Measurements from ENCODE around the gene AP2A1.
"Not testable (repeated sequence)": the region's sequence is repeated elsewhere in the genome, so short reads cannot be mapped to it uniquely, and the experiment has no call there.

AP2A1 gene

GRCh38 chr19:49766930-49767299, at the start of gene AP2A1:
Gene AP2A1 (plus strand): TSS chr19:49767001. CDS start chr19:49767134, 133 bp downstream.
- in situ Hi-C loops (cut with HindIII; ENCODE audit: low sequenced_read_pairs): no loop called here

DNA sequence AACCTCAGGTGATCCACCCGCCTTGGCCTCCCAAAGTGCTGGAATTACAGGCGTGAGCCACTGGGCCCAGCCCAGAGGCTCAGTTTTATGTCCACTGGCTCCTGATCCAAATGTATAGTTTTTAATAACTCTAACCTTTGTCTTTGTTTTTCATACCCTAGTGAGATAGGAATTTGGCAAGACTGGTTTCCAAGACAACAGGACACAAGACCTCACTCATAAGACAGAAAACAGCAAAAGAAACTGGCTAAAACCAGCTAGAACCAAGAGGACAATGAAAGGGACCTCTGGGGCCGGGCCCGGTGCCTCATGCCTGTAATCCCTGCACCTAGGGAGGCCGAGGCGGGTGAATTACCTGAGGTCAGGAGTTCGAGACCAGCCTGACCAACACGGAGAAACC, 48.3 kb upstream of the AP2A1 start:
- in situ Hi-C loops (cut with HindIII; ENCODE audit: low sequenced_read_pairs): no loop called here

GRCh38 chr19:49718991-49719390, 47.8 kb upstream of the AP2A1 start:
- in situ Hi-C loops (cut with HindIII; ENCODE audit: low sequenced_read_pairs): no loop called here

DNA sequence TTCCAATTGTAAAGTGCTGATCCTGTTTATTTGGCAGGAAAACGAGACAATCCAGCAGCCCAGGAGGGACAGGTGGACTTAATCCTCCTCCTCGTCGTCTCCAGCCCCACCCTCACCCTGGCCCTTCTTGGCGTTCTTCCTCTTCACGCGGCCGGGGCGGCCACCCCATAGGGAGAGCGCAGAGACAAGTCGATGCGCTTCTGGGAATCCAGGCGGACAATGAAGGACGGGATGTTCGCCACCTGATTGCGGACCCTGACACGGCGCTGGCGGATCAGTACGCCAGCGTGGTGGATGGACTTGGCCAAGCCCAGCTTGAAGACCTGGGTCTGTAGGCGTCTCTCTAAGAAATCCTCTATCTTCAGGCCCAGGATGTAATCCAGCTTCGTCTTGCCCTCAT, 47.4 kb upstream of the AP2A1 start:
- in situ Hi-C loops (cut with HindIII; ENCODE audit: low sequenced_read_pairs): not testable (repeated sequence)

DNA sequence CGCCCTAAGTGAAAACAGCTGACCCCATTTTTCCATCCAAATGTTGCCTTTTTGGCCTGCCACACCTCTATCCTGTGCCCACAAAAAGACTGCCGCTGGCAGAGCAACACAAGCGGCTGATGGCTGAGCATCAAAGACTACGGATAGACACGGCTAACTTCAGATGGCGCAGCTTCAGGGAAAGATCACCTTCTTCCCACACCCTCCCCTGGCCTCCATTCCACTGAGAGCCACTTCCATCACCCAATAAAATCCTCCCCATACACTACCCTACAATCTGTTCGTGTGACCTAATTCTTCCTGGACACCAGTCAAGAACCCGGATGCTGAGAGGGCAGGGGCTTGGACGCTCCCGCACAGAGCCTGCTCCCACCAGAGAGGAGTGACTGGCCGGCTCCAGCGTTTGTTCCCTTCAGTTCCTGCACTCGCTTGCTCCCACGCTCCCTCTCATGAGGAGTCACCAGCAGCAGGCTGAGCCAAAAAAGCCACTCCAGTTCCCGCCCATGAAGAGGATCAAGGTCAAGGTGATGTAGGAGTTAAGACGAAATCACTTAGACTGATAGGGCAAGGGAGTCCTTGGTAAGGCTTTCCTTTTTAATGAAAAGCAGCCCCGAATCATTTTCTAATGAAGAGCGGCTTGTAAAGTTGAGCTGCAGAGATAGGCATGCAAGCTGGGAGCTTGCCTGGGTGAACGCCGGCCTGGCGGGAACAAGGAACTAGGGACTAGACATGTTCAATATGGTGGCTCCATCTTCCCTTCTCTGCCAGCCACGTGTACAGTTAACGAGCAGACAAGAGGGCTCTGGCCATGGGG, 39.4 kb upstream of the AP2A1 start:
- in situ Hi-C loops (cut with HindIII; ENCODE audit: low sequenced_read_pairs): no loop called here

- in situ Hi-C loops (cut with HindIII; ENCODE audit: low sequenced_read_pairs): no loop called here
These were observed 36.6 kb upstream of the AP2A1 start for GRCh38 chr19:49730166-49730565.

- in situ Hi-C loops (cut with HindIII; ENCODE audit: low sequenced_read_pairs): no loop called here
These were observed 28.5 kb upstream of the AP2A1 start for GRCh38 chr19:49738268-49738667.

- in situ Hi-C loops (cut with HindIII; ENCODE audit: low sequenced_read_pairs): no loop called here
These were observed 27.7 kb upstream of the AP2A1 start for GRCh38 chr19:49739098-49739497.

- in situ Hi-C loops (cut with HindIII; ENCODE audit: low sequenced_read_pairs): loop anchor here (5.0 kb wide), 2 partner anchors 42 to 82 kb away; no protein-coding TSS in a partner anchor
These were observed 26.9 kb upstream of the AP2A1 start for GRCh38 chr19:49739933-49740332.

DNA sequence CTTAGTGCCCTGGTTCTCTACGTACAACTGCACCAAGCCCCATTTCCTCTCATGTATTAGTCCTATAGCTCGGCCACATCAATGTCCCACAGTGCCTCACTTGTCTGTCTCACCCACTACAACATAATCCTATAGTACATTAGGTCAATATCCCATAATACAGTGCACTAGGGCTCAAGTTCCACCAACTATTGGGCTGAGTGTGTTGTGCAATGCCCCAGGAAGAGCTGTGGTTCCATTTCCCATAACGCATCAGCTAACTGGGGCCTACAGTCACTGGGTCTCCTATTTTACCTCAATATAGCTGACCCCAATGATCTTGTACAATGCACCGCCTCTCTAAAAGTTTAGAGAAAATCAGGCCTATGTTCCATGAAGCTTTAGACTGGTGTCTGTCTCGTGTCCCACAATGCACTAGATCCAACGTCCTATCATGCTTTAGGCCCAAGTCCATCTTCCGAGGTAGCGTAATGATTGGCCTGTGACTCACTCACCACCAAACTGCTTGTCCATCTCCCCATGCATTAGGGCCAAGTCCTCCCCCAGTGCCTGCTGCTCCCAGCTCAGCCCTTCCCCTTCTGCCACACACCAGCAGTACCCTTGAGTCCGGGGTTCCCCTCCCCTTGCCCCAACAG, 25.5 kb upstream of the AP2A1 start:
- in situ Hi-C loops (cut with HindIII; ENCODE audit: low sequenced_read_pairs): loop anchor here (5.0 kb wide), 2 partner anchors 41 to 81 kb away; no protein-coding TSS in a partner anchor

DNA sequence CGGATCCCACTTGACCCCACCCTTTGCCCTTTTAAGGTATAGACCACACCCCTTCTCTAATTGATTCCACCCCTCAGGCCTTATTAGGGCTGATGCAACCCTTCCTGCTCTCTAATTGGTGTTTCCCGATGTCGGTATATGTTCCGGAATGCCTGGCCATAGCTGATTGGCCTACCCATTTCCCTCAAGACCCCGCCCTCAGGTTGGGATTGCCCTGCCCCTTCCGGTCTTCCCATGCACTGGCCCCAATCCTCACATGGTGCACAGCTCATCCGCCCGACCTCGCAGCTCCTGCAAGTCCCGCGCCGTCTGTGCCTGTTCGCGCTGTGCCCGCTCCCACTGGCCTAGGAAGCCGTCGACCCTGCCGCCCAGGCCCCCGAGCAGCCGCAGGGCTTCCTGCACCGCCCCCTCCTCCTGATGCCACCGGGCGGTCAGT, 21.8 kb upstream of the AP2A1 start:
- in situ Hi-C loops (cut with HindIII; ENCODE audit: low sequenced_read_pairs): loop anchor here (5.0 kb wide), 2 partner anchors 37 to 77 kb away; no protein-coding TSS in a partner anchor

GRCh38 chr19:49746206-49746958, 20.4 kb upstream of the AP2A1 start:
- in situ Hi-C loops (cut with HindIII; ENCODE audit: low sequenced_read_pairs): no loop called here

DNA sequence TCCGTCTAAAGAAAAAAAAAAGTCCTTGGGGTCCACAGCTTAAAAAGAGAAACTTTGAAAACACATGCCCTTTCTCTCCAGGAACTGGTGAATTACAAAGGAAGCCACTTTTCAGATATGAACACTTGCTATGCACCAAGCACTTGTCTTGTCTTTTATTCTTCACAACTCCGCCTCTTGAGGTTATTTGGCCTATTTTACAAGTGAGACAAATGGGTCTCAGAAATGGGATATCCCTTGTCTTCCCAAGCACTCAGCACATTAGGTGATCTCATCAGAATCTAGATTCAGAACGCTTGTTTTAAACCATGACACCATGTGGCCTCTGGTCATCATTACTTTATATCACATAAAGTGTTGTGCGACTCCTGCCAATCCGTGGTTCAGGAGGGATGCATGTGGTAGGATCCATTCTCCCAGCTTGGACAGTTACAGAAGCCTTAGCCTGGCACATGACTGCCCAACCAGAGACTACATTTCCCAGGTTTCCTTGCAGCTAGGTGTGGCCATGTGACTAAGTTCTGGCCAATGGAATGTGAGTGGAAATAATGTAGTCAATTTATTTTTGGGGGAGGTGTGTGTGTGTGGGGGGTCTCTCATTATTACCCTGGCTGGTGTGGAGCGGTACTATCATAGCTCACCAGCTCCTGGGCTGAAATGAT, 17.6 kb upstream of the AP2A1 start:
- in situ Hi-C loops (cut with HindIII; ENCODE audit: low sequenced_read_pairs): no loop called here

- in situ Hi-C loops (cut with HindIII; ENCODE audit: low sequenced_read_pairs): loop anchor here (5.0 kb wide), 1 partner anchor 103 kb away; the partner anchor contains the start of gene PTOV1
These were observed 17.0 kb upstream of the AP2A1 start for GRCh38 chr19:49749771-49750170.

GRCh38 chr19:49752701-49753100, 14.1 kb upstream of the AP2A1 start:
- in situ Hi-C loops (cut with HindIII; ENCODE audit: low sequenced_read_pairs): loop anchor here (5.0 kb wide), 1 partner anchor 100 kb away; the partner anchor contains the start of gene PTOV1

DNA sequence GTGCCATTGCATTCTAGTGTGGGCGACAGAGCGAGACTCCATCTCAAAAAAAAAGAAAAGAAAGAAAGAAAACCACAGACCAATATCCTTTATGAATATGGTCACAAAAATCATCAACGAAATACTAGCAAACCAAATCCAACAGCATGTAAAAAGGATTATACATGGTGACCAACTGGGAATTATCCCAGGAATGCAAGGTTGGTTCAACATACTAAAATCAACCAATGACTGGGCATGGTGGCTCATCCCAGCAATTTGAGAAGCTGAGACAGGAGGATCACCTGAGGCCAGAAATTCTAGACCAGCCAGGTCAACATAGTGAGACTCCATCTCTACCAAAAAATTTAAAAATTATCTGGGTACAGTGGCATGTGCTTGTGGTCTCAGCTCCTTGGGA, 10.8 kb upstream of the AP2A1 start:
- in situ Hi-C loops (cut with HindIII; ENCODE audit: low sequenced_read_pairs): no loop called here

- in situ Hi-C loops (cut with HindIII; ENCODE audit: low sequenced_read_pairs): no loop called here
These were observed 8.5 kb upstream of the AP2A1 start for GRCh38 chr19:49758292-49758691.

DNA sequence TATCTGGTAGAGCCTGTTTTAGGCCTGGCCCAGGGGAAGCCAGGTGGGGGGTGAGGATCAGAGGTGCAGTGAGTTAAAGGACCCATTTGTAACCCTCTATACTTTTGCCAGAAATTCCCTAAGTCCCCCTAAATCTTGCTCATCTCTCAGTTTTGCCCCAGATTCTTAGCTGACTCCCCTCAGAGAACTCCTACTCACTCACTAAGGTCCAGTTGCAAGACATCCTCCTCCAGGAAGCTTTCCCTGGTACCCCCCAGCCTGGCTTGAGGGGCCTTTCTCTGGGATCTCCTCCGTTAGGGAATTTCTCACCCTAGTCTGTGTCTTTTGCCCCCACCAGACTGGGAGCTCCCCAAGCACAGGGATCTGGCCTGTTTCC, 5.6 kb upstream of the AP2A1 start:
- in situ Hi-C loops (cut with HindIII; ENCODE audit: low sequenced_read_pairs): no loop called here

- in situ Hi-C loops (cut with HindIII; ENCODE audit: low sequenced_read_pairs): no loop called here
These were observed 5.0 kb upstream of the AP2A1 start for GRCh38 chr19:49761625-49762311.

- in situ Hi-C loops (cut with HindIII; ENCODE audit: low sequenced_read_pairs): no loop called here
These were observed 3.6 kb upstream of the AP2A1 start, which contains the start of gene TSKS for GRCh38 chr19:49763230-49763629. Gene TSKS (minus strand): TSS chr19:49763306. CDS start chr19:49763247, 59 bp downstream.
